Neural cell (in vitro differentiated cells): ENCODE results near the gene CIC. TPM values are rescaled to one million over a fixed set of nuclear protein-coding genes. Genes with fewer than 3 reads are reported as not detected.

Experiments used
- H2AFZ ChIP-seq: fragments of 200-600, 300-800 bp; sonication (generic), shearing (Covaris generic); 2 replicates; pipeline ENCODE4 v1.6.0; 2014; ENCODE audit warnings: low read depth, mild to moderate bottlenecking, antibody characterized with exemption, low read length, moderate library complexity
- H3F3A ChIP-seq: fragments of 200-600 bp; shearing (Covaris generic); 2 replicates; pipeline ENCODE4 v1.6.1; 2016; ENCODE audit warnings: mild to moderate bottlenecking, moderate library complexity, mixed read lengths, antibody characterized with exemption, low read length; ENCODE audit not compliant: insufficient read depth, poor library complexity, severe bottlenecking
- H3K27ac ChIP-seq: fragments of 200-600, 300-800 bp; sonication (generic), shearing (Covaris generic); 2 replicates; pipeline ENCODE4 v1.5.1; 2014; ENCODE audit warnings: mild to moderate bottlenecking, low read length, moderate library complexity
- H3K27me3 ChIP-seq: fragments of 300-800, 200-600 bp; sonication (generic), shearing (Covaris generic); 2 replicates; pipeline ENCODE4 v1.6.0; 2014; ENCODE audit warnings: mild to moderate bottlenecking, low read depth, low read length, moderate library complexity; ENCODE audit not compliant: insufficient read depth
- H3K36me3 ChIP-seq: fragments of 300-800, 200-600 bp; sonication (generic), shearing (Covaris generic); 2 replicates; pipeline ENCODE4 v1.5.1; 2014; ENCODE audit warnings: mild to moderate bottlenecking, antibody characterized with exemption, low read length, moderate library complexity; ENCODE audit not compliant: insufficient read depth
- H3K4me2 ChIP-seq: fragments of 300-800, 200-600 bp; sonication (generic), shearing (Covaris generic); 2 replicates; pipeline ENCODE4 v1.6.0; 2014; ENCODE audit warnings: mild to moderate bottlenecking, low read length
- H3K4me3 ChIP-seq: fragments of 300-800, 200-600 bp; sonication (generic), shearing (Covaris generic); 2 replicates; pipeline ENCODE4 v1.5.1; 2014; ENCODE audit warnings: mild to moderate bottlenecking, low read length, moderate library complexity
- H3K79me2 ChIP-seq: fragments of 200-600 bp; shearing (Covaris generic); replicated peaks from 2 replicates; pipeline ENCODE4 v1.6.0; 2014; ENCODE audit warnings: mild to moderate bottlenecking, low read length, moderate library complexity; ENCODE audit not compliant: insufficient read depth
- H3K9ac ChIP-seq: fragments of 300-800, 200-600 bp; sonication (generic), shearing (Covaris generic); 2 replicates; pipeline ENCODE4 v1.6.1; 2016; ENCODE audit warnings: mild to moderate bottlenecking, low read length, mixed read lengths
- H3K9me2 ChIP-seq: fragments of 200-600 bp; shearing (Covaris generic); 2 replicates; pipeline ENCODE4 v1.6.1; 2016; ENCODE audit warnings: mild to moderate bottlenecking, low read length, mixed read lengths; ENCODE audit not compliant: insufficient read depth
- H3K9me3 ChIP-seq: fragments of 200-600, 300-800 bp; sonication (generic), shearing (Covaris generic); 2 replicates; pipeline ENCODE4 v1.6.1; 2016; ENCODE audit warnings: mild to moderate bottlenecking, mixed run types, low read length, moderate library complexity, mixed read lengths
- H4K20me1 ChIP-seq: fragments of 200-600 bp; shearing (Covaris generic); 2 replicates; pipeline ENCODE4 v1.6.1; 2016; ENCODE audit warnings: mild to moderate bottlenecking, mixed run types; ENCODE audit not compliant: insufficient read depth
- EP300 ChIP-seq: fragments of 450-650 bp; conservative IDR thresholded peaks from 2 replicates; pipeline ENCODE4 v1.6.1; 2014; ENCODE audit warnings: antibody characterized with exemption, mild to moderate bottlenecking, moderate library complexity; ENCODE audit not compliant: poor library complexity, severe bottlenecking
- EZH2 ChIP-seq: fragments of 200-600, 300-800 bp; shearing (Covaris generic), sonication (generic); IDR thresholded peaks from 2 replicates; pipeline ENCODE4 v1.6.1; 2014; ENCODE audit warnings: antibody characterized with exemption, low read length, borderline replicate concordance, mild to moderate bottlenecking; ENCODE audit not compliant: insufficient read depth, poor library complexity, severe bottlenecking
- MXI1 ChIP-seq: fragments of 450-650 bp; conservative IDR thresholded peaks from 2 replicates; pipeline ENCODE4 v1.6.1; 2014; ENCODE audit warnings: antibody characterized with exemption, mild to moderate bottlenecking; ENCODE audit not compliant: poor library complexity, severe bottlenecking
- POLR2AphosphoS5 ChIP-seq: IDR thresholded peaks from 2 replicates; pipeline ENCODE4 v1.6.1; 2012
- RAD21 ChIP-seq: fragments of 450-650 bp; conservative IDR thresholded peaks from 2 replicates; pipeline ENCODE4 v1.6.1; 2014; ENCODE audit warnings: antibody characterized with exemption, mild to moderate bottlenecking, moderate library complexity
- SMC3 ChIP-seq: fragments of 450-650 bp; conservative IDR thresholded peaks from 2 replicates; pipeline ENCODE4 v1.6.1; 2014; ENCODE audit warnings: antibody characterized with exemption, mild to moderate bottlenecking, moderate library complexity; ENCODE audit not compliant: poor library complexity
- TAF1 ChIP-seq: IDR thresholded peaks from 2 replicates; pipeline ENCODE4 v1.6.1; 2012; ENCODE audit warnings: low read depth
- polyA plus RNA-seq: library from polyadenylated mRNA; depleted of rRNA; stranded (reverse); fragments of >200 nt; gene quantifications from 2 replicates; pipeline ENCODE4 v1.2.3, GENCODE V29; 2014
- TF ChIP-seq, protein P1 (sequence below): IDR thresholded peaks from 2 replicates; pipeline ENCODE4 v1.6.1; 2012; ENCODE audit warnings: borderline replicate concordance
- TF ChIP-seq, protein P2 (sequence below): fragments of 450-650 bp; IDR thresholded peaks from 2 replicates; pipeline ENCODE4 v1.5.1; 2014; ENCODE audit warnings: antibody characterized with exemption, mild to moderate bottlenecking, moderate library complexity; ENCODE audit not compliant: poor library complexity, severe bottlenecking

Gene CIC
- polyA plus RNA-seq, 1 donor from 2014 or later = 10.8 TPM

DNA sequence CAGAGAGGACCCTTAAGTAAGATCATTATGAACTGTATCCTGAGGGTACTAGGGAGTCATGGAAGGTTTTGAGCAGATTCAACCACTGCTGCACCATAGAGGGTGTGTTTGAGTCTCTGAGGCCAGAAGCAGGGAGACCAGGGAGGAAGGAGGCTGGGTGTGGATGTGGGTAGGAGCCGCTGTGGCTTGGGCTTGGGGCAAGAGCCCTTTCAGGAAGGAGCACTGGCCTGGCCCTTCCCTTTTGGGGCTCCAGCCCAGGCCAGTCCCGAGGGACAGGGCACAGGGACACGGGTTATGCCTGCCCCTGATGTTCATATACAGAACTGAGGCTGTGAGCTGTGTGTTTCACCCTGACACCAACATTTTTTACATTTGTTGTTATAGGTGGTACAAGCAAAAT lies 7.2 kb downstream of the CIC start:
- H3F3A ChIP-seq = no peaks in the 10 kb centered on the region
- H4K20me1 ChIP-seq = no peaks in the 10 kb centered on the region
- peaks cover 6% of the 10 kb centered on the region for H3K36me3 ChIP-seq
- no peaks in the 10 kb centered on the region for H3K9me3 ChIP-seq
- H3K9ac ChIP-seq = no peak overlapping the region
- no peak overlapping the region for H3K27ac ChIP-seq
- H3K4me3 ChIP-seq = peak overlapping the region; percentile 30
- H3K9me2 ChIP-seq = no peaks in the 10 kb centered on the region
- H3K4me2 ChIP-seq = no peak overlapping the region
- no peaks in the 10 kb centered on the region for H3K27me3 ChIP-seq
- H2AFZ ChIP-seq = no peak overlapping the region
- no peak for TF ChIP-seq SMC3
- TF ChIP-seq POLR2AphosphoS5 = no peak
- no peak for TF ChIP-seq TAF1
- no peak for TF ChIP-seq RAD21
- TF ChIP-seq, protein P1, sequence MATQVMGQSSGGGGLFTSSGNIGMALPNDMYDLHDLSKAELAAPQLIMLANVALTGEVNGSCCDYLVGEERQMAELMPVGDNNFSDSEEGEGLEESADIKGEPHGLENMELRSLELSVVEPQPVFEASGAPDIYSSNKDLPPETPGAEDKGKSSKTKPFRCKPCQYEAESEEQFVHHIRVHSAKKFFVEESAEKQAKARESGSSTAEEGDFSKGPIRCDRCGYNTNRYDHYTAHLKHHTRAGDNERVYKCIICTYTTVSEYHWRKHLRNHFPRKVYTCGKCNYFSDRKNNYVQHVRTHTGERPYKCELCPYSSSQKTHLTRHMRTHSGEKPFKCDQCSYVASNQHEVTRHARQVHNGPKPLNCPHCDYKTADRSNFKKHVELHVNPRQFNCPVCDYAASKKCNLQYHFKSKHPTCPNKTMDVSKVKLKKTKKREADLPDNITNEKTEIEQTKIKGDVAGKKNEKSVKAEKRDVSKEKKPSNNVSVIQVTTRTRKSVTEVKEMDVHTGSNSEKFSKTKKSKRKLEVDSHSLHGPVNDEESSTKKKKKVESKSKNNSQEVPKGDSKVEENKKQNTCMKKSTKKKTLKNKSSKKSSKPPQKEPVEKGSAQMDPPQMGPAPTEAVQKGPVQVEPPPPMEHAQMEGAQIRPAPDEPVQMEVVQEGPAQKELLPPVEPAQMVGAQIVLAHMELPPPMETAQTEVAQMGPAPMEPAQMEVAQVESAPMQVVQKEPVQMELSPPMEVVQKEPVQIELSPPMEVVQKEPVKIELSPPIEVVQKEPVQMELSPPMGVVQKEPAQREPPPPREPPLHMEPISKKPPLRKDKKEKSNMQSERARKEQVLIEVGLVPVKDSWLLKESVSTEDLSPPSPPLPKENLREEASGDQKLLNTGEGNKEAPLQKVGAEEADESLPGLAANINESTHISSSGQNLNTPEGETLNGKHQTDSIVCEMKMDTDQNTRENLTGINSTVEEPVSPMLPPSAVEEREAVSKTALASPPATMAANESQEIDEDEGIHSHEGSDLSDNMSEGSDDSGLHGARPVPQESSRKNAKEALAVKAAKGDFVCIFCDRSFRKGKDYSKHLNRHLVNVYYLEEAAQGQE = no peak
- TF ChIP-seq MXI1 = no peak
- TF ChIP-seq EP300 = no peak
- peaks cover 24% of the 10 kb centered on the region for H3K79me2 ChIP-seq

DNA sequence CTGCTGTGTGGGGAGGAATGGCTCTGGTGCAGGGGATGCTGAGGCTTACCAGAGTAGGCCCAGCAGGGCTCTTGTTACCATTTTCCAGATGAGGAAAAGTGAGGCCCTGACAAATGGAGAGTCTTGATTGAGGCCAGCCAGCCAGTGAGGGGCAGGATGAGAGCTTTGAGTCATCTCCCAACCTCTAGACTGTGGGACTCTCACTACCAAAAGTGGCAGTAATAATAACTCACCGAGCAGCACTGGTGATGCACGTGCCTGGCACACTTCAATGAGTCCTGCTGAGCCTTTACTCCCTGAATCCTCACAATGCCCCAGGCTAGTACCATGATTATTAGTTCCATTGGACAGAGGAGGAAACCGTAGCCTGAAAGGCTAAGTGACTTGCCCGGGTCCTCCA lies 7.8 kb downstream of the CIC start:
- H3K4me2 ChIP-seq = no peak overlapping the region
- TF ChIP-seq EP300 (no peak), POLR2AphosphoS5 (no peak), TAF1 (no peak), RAD21 (no peak), SMC3 (no peak), MXI1 (no peak), EZH2 (no peak)
- TF ChIP-seq, protein P1 = no peak
- TF ChIP-seq, protein P2, sequence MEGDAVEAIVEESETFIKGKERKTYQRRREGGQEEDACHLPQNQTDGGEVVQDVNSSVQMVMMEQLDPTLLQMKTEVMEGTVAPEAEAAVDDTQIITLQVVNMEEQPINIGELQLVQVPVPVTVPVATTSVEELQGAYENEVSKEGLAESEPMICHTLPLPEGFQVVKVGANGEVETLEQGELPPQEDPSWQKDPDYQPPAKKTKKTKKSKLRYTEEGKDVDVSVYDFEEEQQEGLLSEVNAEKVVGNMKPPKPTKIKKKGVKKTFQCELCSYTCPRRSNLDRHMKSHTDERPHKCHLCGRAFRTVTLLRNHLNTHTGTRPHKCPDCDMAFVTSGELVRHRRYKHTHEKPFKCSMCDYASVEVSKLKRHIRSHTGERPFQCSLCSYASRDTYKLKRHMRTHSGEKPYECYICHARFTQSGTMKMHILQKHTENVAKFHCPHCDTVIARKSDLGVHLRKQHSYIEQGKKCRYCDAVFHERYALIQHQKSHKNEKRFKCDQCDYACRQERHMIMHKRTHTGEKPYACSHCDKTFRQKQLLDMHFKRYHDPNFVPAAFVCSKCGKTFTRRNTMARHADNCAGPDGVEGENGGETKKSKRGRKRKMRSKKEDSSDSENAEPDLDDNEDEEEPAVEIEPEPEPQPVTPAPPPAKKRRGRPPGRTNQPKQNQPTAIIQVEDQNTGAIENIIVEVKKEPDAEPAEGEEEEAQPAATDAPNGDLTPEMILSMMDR = no peak
- H3K9ac ChIP-seq = no peak overlapping the region
- no peaks in the 10 kb centered on the region for H3F3A ChIP-seq
- no peaks in the 10 kb centered on the region for H3K9me2 ChIP-seq
- peaks cover 6% of the 10 kb centered on the region for H3K36me3 ChIP-seq
- H3K9me3 ChIP-seq = no peaks in the 10 kb centered on the region
- H4K20me1 ChIP-seq = no peaks in the 10 kb centered on the region
- H3K27me3 ChIP-seq = no peaks in the 10 kb centered on the region
- no peak overlapping the region for H3K27ac ChIP-seq
- H2AFZ ChIP-seq = no peak overlapping the region
- H3K79me2 ChIP-seq = peaks cover 24% of the 10 kb centered on the region
- H3K4me3 ChIP-seq = no peak overlapping the region
